Activated CD8-positive, alpha-beta memory T cell treated with anti-CD3 and anti-CD28 coated beads for 4 hours (primary cell): Measurements from ENCODE around the gene DOK6.
"Not testable (repeated sequence)": the region's sequence is repeated elsewhere in the genome, so short reads cannot be mapped to it uniquely, and the experiment has no call there.

Experiments
- DNase-seq, 2 donors: peaks; one replicate each; pipeline ENCODE4 v3.0.0-alpha.2; 2020; ENCODE audit warnings: low read depth in 2 of 2

The DOK6 gene

DNA sequence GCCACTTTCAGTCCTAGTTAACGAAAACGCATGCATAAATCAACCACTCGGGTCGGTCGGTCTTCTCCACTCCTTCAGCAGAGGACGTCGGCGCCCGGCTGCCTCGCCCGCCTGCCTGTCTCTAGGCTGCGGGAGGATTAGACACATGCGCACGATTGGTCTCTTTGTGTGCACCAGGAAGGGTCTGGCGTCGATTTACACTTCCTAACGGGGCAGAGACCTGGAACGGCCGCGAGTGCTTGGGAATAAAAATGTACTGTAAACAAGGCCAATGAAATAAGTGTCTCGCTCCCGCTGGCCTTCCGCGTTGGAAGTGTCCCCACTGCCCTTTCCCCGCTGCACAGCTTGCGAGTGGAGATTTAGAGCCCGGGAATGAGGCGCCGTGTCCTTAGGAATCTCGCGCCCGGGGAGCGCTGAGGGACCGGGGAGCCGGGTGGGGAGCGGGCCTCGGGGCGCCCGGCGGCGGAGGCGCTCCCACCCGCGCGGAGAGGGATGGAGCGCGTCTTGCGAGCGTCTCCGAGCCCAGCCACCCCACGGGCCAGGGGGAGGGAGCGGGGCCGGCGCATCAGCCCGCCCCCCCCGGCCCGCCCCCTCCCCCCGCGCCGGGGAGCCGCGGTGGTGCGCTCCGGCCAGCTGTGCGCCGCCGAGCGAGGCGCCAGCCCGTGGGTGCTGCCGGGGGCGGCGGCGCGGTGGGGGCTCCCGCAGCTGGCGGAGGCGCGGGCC is at the start of gene DOK6:
Gene DOK6 (plus strand): TSS at position 636 of the 723 bp plus-strand sequence.
- no peak for DNase-seq

DNA sequence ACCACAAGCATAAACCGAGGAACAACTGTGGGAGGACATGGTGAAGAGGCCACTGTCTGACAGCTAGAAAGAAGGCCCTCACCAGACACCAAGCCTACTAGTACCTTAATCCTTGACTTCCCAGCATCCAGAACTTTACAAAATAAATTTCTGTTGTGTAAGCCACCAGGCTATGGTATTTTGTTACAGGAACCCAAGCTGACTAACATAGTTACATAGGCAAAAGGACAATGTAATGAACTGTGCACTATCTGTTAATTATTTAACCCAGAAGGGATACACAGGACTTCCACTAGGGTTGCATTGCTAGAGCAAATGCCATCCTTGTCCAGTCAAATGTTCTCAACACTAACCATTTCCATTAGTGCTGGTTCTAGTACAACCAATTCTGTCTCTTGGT is 47.7 kb upstream of the DOK6 start:
- no peak for DNase-seq

DNA sequence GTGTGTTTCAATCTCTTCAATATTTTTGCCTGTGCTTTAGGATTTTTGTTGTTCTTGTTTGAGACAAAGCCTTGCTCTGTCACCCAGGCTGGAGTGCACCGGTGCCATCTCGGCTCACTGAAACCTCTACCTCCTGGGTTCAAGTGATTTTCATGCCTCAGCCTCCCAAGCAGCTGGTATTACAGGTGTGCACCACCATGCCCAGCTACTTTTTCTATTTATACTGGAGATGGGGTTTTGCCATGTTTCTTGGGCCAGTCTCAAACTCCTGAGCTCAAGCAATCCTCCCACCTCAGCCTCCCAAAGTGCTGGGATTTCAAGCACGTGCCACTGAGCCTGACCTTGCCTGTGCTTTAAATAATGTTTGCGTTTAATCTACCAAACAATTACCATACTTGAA is 43.1 kb upstream of the DOK6 start:
- no peak for DNase-seq

DNA sequence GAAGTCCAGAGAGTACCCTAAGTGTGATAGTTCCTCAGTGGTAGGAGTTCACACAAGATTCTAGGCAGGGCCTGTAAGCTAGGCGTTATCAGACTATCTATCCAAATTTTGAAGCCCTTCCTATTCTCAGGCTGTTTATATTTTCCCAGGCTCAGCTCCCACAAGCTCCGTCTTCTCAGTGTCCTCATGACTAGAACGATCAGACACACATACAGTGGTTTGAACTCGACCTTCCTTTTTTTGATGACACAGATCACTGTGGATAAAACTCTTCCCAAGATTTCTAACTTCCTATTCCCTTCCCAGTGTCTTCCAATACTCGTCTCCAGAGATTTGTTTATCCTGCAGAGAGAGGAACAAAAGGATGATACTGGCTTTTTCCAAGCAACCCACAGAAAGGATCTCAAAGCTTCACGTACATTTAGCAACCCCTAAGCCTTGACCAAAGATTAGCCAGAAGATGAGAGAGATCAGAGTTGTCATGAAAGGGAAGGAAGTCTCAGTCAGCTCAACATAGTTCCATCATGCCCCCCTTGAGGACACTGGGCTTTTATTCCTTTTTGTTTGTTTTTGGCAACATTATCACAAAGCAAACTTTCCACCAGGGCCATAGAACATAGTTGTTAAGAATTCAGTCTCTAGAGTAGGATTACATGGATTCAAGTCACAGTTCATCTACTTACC is 42.3 kb upstream of the DOK6 start:
- DNase-seq = no peak

DNA sequence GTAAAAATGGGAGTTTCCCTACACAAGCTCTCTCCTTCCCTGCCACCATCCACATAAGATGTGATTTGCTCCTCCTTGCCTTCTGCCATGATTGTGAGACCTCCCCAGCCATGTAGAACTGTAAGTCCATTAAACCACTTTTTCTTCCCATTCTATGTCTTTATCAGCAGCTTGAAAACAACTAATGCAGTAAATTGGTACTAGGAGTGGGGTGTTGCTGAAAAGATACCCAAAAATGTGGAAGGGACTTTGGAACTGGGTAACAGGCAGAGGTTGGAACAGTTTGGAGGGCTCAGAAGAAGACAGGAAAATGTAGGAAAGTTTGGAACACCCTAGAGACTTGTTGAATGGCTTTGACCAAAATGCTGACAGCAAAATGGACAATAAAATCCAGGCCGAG is 40.9 kb upstream of the DOK6 start:
- not testable (repeated sequence) for DNase-seq

DNA sequence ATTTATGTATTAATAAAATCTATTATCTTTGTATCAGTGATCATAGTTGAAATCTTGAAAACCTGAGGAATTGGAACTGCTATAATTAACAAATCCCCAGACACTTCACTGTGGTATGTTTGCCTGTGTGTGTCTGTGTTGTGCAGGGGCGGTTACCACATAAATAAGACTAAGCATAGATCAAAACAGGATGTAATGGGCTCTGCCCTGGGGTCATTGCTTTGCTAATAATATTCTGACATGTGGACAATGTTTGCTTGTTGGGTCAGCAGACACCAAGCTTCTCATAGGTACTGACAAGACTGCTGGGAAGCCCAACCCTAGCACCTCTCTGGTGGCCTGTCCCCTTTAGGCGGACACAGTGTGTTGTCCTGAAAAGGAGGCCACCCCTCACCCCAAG is 35.8 kb upstream of the DOK6 start:
- DNase-seq = no peak

DNA sequence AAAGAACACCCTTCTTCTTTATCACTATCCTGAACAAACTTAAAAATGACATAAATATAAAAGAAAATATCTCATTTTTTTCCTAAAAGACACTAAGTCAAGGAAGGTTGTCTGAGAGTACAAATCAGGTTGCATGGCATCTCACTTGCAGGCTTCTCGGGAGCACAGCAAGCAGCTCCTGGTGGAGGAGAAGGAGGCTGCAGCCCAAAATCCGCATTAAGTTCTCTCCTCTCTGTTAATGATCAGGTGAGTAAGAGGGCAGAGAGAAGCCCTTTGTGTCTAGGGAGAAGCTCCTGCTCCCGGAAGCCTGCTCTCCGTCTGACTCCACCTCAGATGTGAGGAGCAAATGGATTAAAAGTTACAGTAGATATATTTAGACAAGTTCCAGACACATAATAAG is 35.0 kb upstream of the DOK6 start:
- DNase-seq = no peak

DNA sequence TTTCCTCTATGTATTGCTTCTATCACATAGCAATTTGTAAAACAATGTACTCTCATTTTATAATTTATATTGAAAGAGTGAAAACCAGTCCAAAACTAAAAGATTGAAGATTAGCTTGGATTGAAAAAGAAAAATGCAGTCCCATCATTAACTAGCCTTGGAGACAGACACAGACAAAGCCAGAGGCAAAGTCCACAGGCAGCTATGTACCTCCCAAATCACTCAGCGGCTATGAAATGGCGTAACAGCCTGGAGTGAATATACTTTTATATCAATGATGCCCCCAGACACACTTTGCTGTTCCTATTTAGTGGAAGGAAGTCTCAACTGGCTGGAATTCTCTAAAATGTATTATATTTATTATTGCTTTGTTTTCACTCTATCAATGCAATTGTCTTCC is 33.6 kb upstream of the DOK6 start:
- no peak for DNase-seq

DNA sequence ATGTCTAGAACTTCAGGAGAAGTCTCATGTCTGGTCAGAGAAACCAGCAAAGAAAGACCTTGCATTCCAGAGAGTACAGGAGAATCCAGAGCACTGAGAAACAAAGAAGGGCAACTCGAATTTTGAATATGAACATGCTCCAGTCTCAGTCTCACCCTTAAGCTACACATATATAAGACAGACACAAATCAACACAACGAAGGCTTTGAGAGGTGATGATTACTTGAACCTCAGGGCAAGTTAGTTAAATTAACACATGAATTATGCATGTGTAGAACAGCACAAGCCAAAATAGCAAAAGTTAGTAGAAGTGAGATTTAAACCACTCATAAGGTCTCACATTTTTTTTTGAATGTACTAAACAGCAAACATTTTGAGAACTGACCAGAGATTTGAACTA is 29.0 kb upstream of the DOK6 start:
- DNase-seq = no peak

DNA sequence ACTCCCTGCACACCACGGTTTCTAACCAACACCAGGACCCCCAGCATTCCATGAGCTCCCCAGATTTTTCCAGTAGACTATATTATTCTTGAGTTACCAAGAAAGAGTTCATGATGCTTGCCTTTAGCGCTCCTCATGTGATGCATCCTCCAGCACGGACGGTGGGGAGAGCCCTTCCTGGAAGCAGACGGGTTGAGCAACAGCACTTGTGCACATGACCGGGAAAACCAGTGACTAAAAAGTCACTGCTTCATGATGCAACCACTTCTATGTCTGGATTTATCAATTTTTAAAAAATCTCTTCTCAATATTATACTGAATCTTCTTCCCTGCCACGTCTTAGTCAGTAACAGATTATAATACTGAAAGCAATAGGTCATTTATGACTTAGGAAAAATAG is 20.4 kb upstream of the DOK6 start:
- no peak for DNase-seq

DNA sequence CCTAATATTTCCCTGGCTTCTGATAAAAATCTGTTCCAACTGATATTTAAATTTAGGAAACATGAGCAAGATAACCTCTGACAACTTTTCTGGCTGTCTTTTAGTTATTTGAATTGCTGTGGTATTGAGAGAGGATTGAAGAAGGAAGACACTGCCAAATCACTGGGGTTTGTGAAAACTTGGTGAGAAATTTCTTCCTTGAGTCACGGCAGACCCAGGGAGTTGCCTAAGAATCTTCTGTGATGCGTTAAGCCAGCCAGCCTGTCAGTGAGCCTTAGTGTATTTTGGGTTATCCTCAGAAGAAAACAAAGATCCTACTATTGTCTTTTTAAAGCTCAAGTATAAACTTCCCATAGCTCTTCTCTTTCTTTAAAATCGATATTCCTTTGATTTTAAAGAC is 17.5 kb upstream of the DOK6 start:
- DNase-seq = no peak

DNA sequence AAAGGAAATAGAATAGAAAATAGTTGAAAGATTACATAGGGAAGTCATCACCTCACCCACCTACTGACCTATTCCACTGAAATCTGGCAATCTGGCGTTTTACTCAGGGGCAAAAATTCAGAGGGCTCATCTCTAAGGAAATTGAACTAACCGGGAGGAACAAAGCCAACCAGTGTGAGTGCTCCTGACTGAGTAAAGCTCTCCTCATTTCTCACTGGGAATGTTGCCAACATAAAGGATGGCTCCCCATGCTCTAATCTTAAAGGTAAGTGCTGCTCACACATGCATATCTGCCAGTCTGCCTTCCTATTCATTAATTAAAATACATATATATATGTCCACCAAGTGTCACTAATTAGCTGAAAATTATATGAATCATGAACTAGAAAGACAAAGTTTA is 13.5 kb upstream of the DOK6 start:
- DNase-seq = no peak

DNA sequence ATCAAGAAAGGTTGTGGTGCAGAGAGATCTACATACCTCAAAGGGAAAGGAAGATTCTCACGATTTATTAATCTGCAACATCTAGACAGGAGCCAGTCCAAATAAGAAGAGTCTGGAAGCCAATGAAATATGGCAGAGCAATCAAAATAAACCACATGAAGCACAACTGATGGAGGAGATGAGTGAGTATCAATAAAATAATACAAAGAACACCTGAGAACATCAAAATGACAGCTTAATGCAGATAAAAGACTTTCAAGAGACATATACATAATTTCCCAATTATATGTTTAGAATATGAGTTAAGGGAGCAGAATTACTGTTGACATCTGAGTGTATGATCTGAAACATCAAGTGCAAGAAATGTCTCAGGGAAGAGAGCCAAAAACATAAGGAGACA is 12.5 kb upstream of the DOK6 start:
- DNase-seq = no peak

DNA sequence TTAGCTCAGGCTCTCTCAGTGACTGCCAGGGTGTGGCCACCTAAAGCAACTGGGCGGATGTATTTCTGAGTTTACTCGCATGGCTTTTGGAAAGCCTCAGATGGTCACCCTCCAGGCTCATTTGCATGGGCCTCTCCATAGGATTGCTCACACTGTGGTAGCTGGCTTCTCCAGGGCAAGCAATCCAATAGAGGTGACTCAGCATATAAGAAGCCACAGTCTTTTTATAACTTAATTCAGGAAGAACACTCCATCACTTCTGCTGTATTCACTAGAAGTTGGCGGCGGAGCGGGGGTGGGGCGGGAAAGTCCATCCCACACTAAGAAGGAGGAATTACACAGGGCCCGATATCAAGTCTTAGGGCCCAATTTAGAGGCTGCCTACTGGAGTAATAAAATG is 3.6 kb upstream of the DOK6 start:
- DNase-seq = no peak

DNA sequence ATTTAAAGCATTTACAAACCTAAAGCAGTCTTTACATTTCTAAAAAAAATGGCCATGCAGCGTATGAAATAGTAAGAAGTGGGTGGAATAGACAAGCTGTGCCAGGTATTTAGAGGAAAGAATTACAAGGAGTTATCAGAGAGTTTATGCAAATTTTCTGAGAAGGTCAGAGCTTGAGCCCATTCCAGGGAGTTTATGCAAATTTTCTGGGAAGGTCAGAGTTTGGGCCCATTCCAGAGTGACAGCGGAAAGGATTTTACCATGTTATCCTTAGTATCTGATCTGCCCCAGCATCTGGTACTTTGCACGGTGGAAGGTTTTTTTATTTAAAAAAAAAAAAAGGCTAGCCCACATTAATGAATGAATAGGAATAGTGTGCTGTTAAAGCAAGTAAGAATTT is 1.4 kb upstream of the DOK6 start:
- no peak for DNase-seq

DNA sequence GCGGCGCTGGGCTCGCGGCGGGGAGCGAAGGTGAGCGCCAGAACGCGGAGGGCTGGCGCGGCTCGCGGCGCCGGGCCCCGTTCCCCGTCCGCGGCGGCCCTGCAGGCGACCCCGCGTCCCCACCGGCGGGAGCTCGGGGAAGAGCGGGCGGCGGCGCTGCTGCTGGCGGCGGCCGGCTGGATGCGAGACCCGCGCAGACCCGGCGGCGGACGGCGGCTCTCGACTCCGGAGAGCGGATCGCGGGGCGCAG is 213 bp downstream of the DOK6 start:
- DNase-seq = no peak

DNA sequence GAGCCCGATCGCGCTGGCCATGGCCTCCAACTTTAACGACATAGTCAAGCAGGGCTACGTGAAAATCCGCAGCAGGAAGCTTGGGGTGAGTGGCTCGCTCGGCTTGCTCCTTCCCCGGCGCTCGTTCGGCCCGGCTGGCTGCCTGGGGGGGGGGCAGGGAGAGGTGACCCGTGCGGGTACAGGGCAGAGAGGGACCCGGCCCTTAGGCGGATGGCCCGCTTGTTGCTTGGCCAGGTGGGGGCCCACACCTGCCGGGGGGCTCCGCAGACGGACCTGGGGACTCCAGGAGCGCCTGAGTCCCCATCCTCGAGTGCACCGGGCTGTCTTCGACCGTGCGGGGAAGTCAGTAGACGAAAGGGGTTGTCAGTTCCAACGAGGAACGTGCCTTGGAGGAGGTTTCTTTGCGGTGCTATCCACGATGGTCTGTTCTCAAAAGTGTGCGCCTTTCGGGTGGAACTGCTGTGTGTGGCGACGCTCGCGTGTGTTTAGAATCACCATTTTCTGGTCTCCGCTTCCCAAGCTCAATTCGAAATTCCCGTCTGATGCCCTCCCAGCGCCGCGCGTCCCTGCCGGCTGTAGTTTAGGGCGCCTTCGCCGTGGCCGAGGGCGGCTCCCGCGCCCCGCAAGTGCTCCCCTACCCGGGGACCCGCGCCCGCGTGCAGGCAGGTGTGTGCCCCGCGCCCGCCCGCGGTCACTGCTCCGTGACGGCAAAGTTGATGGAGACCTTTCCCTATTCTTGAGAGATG is 711 bp downstream of the DOK6 start:
- no peak for DNase-seq

DNA sequence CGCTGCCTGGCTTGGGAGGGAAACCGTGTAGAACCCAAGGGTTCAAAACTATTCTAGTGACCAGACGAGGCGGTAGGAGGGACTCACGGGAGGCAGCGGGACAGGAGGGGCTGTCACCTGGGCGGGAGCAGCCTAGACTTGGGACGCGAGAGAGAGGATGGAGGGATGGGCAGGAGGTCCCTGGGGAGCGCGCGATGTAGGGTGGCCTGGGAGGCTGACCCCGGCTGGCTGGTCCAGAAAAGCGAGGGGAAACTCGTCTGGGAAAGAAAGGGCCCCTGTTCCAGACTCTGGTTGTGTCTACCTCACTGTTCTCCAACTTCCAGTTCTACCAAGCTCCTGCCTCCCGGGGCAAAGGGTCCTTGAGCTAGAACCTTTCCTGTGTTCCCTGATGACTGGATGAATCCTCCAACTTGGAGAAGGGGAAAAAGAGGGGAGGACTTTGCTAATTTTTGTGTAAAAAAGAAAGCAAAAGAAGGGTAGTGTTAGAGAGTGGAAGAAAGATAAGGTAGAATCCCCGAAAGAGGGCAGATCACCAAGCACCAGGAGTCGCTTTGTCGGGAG is 1.4 kb downstream of the DOK6 start:
- DNase-seq = no peak

DNA sequence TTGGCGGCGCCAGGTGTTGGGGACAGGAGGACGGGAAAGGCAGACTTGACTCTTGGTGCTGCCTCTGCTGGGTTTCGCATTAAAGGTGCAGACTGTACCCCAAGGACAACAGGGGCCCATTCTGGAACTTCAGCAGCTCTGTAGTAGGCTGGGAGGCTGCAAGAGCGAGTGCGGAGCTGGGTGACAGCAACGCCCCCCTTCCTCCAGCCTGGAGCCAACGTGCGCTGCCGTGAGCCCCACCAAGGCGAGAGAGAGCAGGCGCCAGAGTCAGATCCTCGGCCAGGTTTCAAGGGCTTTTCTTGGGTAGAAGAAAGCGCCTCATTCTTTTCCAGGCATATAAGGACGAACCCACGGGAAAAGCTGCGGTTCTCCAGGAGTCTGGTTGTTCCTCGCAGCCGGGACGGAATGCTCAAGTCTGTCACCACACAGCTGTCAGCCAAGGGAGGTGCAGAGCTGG is 1.9 kb downstream of the DOK6 start:
- DNase-seq = no peak

DNA sequence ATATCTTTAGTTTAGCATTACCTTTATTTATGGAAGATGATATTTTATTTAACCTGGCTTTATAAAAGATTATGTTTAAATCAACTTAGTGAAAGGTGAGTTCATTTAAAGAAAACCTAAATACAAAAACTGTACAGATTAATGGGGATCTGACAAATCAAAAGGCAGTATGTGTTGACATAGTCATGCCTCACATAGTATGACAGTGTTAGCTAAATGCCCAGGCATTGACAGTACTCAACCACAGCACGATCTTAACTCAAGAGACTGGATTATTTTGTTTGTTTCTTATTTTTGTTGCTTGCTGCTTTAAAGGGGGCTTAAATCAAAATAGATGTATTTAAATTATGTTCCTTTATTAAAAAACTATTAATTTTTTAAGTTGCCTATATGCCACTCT is 7.8 kb downstream of the DOK6 start:
- DNase-seq = no peak

DNA sequence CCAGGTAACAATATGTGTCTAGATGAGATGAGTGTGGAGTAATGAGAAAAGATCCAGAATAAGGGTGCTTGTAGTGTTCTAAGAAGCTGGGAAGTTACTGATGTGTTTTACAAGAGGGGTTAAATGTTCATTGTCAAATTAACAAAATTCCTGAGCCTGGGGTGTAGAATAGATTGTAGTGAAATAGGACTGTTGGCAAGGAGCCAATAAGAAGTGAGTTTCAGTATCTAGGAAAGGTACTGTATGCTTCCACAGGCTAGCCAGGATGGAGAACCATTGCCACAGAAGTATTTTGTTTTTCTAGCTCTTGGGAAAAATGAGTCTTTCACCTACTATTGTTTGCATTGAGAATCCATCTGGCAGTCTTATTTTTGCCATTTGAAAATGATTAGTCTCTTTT is 10.5 kb downstream of the DOK6 start:
- DNase-seq = no peak

DNA sequence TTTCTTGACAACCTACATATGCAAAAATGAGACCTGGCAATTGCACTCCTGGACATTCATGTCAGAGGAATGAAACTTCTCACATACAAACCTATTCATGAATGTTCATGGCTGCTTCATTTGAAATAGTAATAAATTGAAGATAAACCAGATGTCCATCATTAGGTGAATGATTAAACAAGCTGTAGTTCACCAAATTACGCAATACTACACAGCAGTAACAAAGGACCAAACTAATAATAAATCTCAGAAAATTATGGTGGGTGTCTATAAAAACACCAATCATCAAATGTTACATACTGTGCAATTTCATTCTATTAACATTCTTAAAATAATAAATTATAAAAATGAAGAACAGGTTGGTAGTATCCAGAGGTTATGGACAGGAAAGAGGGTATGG is 13.5 kb downstream of the DOK6 start:
- no peak for DNase-seq

DNA sequence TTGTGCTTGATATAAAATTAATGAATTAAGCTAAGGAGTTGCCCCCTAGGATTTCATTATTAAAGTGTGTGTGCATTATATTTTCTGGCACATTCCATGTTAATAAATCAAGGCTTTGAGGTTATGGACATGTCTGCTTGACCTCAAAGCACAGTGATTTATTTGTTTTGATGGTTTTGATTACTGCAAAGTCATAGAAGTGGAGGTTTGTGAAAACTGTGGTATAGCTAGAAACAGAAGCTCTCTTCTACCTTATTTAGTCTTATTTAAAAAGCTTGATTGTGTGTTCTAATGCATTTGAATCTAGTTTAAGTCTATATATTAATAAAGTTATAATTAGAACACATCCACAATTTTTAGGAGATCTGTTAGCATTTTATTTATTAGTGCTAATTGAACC is 32.2 kb downstream of the DOK6 start:
- no peak for DNase-seq
